Esophagus squamous epithelium (tissue), 4 donors: ENCODE measurements around the gene PSEN1.

Experiments
- POLR2A ChIP-seq, 4 donors: fragments of 450-650 bp; IDR thresholded peaks; one replicate each; pipeline ENCODE4 v1.6.1; 2017; ENCODE audit warnings: antibody characterized with exemption in 4 of 4, mild to moderate bottlenecking in 4 of 4, moderate library complexity in 3 of 4
- TF ChIP-seq, protein P1 (sequence below), 6 experiments: fragments of 450-650 bp in 4 of 6; fragments of 200-600 bp in 2 of 6; sonication (generic) in 2 of 6; IDR thresholded peaks; one replicate each; pipeline ENCODE4 v1.5.1; 2016 to 2019; ENCODE audit warnings: antibody characterized with exemption in 6 of 6, mild to moderate bottlenecking in 4 of 6, moderate library complexity in 4 of 6

DNA sequence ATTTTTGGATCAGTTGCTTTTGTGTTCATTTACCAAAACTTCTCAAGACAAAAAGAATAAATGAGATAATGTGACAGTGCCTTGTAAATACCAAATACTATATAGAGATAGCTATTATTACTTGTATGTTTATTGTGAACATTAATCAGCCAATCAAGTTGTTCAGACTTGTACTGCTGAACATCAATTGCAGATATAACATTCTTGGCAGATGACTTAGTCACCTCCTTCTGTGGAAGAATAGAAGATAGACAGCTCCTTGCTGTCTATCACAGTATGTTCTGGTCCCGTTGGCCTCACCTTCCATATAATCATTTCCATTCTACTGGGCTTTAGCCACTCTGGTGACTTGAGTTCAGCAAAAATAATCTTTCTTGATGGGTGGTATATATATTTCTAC lies 30.1 kb downstream of the PSEN1 start:
- TF ChIP-seq, protein P1, sequence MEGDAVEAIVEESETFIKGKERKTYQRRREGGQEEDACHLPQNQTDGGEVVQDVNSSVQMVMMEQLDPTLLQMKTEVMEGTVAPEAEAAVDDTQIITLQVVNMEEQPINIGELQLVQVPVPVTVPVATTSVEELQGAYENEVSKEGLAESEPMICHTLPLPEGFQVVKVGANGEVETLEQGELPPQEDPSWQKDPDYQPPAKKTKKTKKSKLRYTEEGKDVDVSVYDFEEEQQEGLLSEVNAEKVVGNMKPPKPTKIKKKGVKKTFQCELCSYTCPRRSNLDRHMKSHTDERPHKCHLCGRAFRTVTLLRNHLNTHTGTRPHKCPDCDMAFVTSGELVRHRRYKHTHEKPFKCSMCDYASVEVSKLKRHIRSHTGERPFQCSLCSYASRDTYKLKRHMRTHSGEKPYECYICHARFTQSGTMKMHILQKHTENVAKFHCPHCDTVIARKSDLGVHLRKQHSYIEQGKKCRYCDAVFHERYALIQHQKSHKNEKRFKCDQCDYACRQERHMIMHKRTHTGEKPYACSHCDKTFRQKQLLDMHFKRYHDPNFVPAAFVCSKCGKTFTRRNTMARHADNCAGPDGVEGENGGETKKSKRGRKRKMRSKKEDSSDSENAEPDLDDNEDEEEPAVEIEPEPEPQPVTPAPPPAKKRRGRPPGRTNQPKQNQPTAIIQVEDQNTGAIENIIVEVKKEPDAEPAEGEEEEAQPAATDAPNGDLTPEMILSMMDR (IDR thresholded peaks at IDR 0.05): no peak
- TF ChIP-seq POLR2A (IDR thresholded peaks at IDR 0.05): no peak
